Ovary (tissue), 3 donors: ENCODE data around the gene NDUFC1.

Source experiments
- CTCF ChIP-seq, 3 donors: fragments of 450-650 bp in 2 of 3; fragments of 200-600 bp in 1 of 3; IDR thresholded peaks; one replicate each; pipeline versions ENCODE4 v1.5.1 to v1.8.0; 2016 to 2022; ENCODE audit warnings: antibody characterized with exemption in 3 of 3, mild to moderate bottlenecking in 1 of 3
- POLR2A ChIP-seq: fragments of 450-650 bp; IDR thresholded peaks from one replicate; pipeline ENCODE4 v1.6.1; 2017; ENCODE audit warnings: antibody characterized with exemption, mild to moderate bottlenecking, moderate library complexity
- donor health status: DM: no; HTN: no; CAD: no.

DNA sequence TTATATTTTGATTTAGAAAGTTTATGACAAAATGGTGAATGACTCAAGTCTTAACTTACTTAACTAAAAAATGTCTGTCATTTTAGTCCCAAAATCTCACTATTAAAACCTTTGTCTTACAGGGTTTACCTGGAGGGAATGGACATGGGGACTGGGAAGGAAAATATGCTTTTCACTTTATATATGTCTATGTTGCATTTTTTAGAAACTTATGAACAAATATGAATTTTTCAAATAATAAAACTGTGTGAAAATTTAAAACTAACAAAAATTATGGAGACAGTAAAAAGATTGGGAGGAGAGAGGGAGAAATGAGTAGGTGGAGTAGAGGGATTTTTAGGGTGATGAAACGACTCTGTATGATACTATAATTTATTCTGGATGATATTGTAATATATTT is 28.4 kb downstream of the NDUFC1 start:
- TF ChIP-seq CTCF (IDR thresholded peaks at IDR 0.05), result no peak
- no peak for TF ChIP-seq POLR2A
